ENCODE data around the gene TRPC3. TPM values are rescaled to one million over a fixed set of nuclear protein-coding genes. Genes with fewer than 3 reads are reported as not detected.

TRPC3 gene
- 1.0 TPM in 1 of 2 replicates, not detected in the other for total RNA-seq

DNA sequence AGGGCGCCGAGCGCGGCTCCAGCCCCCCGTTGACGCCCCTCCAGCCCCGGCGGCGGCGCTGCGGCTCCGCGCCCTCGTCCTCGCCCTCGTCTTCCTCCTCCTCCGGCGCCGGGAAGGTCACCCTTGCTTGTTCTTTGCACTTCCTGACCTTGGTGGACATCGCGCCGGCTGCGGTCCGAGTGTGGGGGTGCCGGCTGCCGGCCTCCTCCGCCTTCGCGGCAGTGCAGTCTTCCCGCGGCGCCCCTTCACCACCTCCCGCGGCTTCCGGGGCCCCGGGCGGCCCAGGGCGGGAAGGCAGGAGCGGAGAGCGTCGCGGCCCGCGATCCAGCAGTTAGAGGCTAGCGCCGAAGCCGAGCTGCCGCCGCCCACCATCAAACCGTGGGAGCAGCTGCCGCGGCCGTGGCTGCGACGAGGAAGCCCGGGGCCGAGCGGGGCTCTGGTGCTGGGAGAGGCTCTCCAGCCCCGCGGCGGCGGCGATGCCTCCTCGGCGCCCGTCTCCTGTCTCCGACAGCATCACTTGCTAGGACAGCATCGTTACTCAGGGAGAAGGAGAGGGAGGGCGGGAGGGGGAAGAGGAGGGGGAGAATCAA, at the start of gene TRPC3:
TRPC3 (minus strand) TSS at position 540 of the 590 bp plus-strand sequence; CDS start at position 160, 380 bp downstream.

DNA sequence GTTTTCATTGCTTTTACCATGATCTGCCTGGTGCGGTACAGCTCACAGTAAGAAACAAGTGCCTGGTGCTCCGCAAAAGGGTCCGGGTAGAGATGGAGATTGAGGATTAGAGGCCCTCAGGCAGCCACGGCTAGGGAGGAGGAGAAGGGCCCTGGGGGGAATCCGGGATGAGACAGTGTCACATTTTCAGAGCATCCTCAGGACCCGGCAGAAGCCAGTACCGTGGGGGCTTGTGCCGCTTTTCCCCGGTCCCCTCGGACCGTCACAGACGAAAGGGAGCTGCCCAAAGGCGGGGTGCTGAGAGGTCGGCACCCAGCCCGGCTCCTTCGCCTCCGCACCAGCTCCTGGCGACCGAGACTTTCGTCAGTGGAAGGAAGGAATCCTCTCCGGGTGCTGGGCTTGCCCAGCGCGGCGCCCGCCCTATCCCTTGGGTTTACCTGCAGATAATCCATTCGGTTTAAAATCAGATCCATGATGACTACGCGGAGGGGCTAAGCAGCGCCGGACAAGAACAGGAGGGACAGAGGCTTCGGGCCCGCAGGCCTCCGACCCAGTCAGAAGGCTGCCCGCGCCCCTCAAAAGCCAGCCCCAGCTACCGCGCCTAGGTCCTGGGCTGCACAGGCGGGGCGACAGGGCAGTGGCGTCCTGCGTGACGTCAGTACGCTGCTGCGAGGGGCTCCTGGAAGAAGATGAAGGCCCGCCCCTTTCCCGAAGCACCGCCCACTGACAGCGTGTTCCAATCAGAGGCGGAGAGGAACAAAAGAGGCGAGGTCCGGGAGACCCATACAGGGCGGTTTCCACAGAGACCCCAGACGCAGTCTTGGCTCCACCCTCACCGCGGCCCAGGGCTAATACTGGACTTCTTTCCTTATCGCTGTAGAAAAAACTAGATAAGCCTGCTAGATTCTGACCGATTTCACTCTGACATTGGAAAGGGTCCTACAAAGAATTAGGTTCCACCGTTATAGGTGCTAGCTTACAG, 81.7 kb downstream of the TRPC3 start, which contains the start of gene BBS7:
BBS7 (minus strand) TSS at position 634 of the 982 bp plus-strand sequence; CDS start at position 473, 161 bp downstream.

Other genes with a start within 250 kb of the TRPC3 start
- 0.14 TPM in 1 of 2 replicates, not detected in the other for gene SMIM43, start 186.9 kb downstream of the TRPC3 start, total RNA-seq
- gene EXOSC9, start 150.7 kb downstream of the TRPC3 start, total RNA-seq: 13.6 and 58.4 TPM in 2 replicates
- 2.0 and 129 TPM in 2 replicates for gene CCNA2, start 128.2 kb downstream of the TRPC3 start, total RNA-seq
- 17.9 and 30.8 TPM in 2 replicates for gene BBS7, start 81.6 kb downstream of the TRPC3 start, total RNA-seq
- 56.5 and 100 TPM in 2 replicates for gene BLTP1, start 200.3 kb upstream of the TRPC3 start, total RNA-seq